ENCODE data around the gene ANKRD52.
"Not testable (repeated sequence)": the region's sequence is repeated elsewhere in the genome, so short reads cannot be mapped to it uniquely, and the experiment has no call there.

The ANKRD52 gene

DNA sequence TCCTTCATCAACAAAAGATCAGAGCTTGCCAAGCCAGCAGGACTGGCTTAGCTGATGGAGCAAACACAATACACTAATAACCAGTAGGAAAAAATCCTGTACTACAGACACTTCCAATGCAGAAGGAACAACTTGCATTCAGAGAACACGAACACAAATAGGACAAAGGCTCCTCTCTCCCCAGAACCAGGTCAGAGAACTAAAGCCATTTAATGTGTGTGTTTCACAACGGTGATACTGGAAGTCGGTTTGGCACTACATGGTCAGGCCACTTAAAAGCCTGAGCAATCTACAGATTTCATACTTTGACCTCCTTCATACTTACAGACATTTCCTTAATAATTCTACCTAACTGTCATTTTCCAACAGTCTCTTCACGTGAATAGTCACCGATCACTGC lies 35.6 kb upstream of the ANKRD52 start:
- H3K4me3 ChIP-seq: no peak overlapping the region
- TF ChIP-seq, protein P1, sequence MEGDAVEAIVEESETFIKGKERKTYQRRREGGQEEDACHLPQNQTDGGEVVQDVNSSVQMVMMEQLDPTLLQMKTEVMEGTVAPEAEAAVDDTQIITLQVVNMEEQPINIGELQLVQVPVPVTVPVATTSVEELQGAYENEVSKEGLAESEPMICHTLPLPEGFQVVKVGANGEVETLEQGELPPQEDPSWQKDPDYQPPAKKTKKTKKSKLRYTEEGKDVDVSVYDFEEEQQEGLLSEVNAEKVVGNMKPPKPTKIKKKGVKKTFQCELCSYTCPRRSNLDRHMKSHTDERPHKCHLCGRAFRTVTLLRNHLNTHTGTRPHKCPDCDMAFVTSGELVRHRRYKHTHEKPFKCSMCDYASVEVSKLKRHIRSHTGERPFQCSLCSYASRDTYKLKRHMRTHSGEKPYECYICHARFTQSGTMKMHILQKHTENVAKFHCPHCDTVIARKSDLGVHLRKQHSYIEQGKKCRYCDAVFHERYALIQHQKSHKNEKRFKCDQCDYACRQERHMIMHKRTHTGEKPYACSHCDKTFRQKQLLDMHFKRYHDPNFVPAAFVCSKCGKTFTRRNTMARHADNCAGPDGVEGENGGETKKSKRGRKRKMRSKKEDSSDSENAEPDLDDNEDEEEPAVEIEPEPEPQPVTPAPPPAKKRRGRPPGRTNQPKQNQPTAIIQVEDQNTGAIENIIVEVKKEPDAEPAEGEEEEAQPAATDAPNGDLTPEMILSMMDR (IDR thresholded peaks at IDR 0.05): no peak
- no peak for DNase-seq
- intact Hi-C loops (cut with DNase I; ENCODE audit: low total_unique reads): no loop called here
- H3K36me3 ChIP-seq: peaks cover 3 to 20% (median 10%) of the 10 kb centered on the region in 3 donors
- H3K27ac ChIP-seq: no peak overlapping the region
- H3K9me3 ChIP-seq: no peaks in the 10 kb centered on the region
- peaks cover 0 to 44% (median 26%) of the 10 kb centered on the region in 4 donors for H3K4me1 ChIP-seq
- no peaks in the 10 kb centered on the region for H3K27me3 ChIP-seq

DNA sequence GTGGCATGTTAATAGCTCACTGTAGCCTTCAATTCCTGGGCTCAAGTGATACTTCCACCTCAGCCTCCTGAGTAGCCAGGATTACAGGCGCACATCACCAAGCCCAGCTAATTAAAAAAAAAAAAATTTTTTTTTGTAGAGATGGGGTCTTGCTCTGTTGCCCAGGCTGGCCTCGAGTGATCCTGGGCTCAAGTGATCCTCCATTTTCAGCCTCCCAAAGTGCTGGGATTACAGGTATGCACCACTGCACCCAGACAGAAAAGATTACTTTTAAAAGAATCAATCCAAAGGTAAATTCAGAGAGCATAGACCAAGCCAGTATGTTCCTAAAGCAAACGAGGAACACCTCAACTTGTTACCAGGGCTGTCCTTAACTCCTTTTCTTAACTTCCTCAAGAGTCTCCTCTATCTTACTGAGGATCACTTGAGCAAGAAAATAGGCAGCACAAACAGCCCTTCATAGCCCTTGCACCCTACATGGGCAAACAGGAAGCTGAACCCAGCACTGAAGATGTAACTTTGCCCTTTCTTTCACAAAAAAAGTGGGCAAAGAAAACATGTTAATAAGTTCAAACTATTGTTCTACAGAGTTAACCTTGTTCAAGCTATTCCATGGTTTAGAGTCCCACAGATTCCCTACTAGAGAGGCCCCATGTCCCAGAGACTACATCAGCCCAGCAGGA lies 30.7 kb upstream of the ANKRD52 start:
- DNase-seq: no peak
- Histone ChIP-seq H3K27ac (no peak overlapping the region), H3K36me3 (peaks cover 17 to 37% (median 37%) of the 10 kb centered on the region in 3 donors), H3K27me3 (no peaks in the 10 kb centered on the region), H3K4me1 (peaks cover 0 to 28% (median 0%) of the 10 kb centered on the region in 4 donors), H3K9me3 (no peaks in the 10 kb centered on the region), H3K4me3 (no peak overlapping the region)
- TF ChIP-seq, protein P1 (IDR thresholded peaks at IDR 0.05): no peak
- intact Hi-C loops (cut with DNase I; ENCODE audit: low total_unique reads): no loop called here

DNA sequence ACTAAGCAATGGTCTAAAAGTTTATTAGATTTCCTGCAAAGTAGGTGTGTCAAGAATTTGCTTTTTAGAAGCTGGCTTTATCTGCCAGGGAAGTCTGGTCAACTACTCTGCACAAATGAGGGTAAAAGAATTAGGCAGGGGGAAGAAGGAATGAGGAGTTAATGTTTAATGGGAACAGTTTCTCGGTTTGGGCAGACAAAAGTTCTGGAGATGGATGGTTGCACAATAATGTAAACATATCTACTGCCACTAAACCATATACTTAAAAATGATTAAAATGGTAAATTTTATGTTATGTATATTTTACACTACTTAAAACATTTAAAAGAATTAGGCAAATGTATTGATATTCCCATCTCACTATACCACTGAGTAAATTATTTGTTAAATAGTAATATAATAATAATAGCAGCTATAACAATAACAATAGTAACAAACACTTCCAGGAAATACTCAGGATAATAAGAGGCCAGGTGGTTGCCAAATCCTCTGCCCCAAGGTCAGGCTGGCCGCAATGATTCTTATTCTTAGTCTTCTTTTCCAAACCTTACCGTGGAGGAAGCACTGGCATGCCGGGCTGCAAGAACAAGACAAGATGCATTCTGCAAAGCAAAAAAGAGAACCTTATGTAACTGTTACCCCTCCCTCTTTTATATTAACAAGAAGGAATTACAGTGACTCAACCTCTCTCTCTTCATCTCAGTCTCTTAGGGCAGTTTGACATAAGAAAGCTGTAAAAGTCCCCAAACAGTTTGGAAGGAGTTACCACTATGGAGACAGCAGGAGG lies 28.1 kb upstream of the ANKRD52 start:
- H3K9me3 ChIP-seq: no peaks in the 10 kb centered on the region
- DNase-seq: no peak
- peaks cover 42 to 57% (median 56%) of the 10 kb centered on the region in 3 donors for H3K36me3 ChIP-seq
- TF ChIP-seq, protein P1 (IDR thresholded peaks at IDR 0.05): no peak
- H3K27me3 ChIP-seq: no peaks in the 10 kb centered on the region
- peaks cover 0 to 17% (median 0%) of the 10 kb centered on the region in 4 donors for H3K4me1 ChIP-seq
- no peak overlapping the region for H3K4me3 ChIP-seq
- H3K27ac ChIP-seq: no peak overlapping the region
- intact Hi-C loops (cut with DNase I; ENCODE audit: low total_unique reads): no loop called here

DNA sequence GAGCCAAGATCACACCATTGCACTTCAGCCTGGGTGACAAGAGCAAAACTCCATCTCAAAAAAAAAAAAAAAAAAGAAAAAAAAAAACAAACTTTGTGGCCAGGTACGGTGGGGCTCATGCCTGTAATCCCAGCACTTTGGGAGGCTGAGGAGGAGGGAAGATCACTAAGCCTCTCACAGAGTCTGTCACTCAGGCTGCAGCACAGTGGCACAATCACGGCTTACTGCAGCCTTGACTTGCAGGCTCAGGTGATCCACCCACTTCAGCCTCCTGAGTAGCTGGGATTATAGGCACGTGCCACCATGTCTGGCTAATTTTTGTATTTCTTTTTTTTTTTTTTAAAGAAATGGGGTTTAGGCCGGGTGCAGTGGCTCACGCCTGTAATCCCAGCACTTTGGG lies 26.1 kb upstream of the ANKRD52 start:
- H3K9me3 ChIP-seq; intact Hi-C loops (cut with DNase I; ENCODE audit: low total_unique reads); H3K27ac ChIP-seq; H3K27me3 ChIP-seq; DNase-seq; H3K4me3 ChIP-seq: not testable (repeated sequence)
- Histone ChIP-seq H3K4me1 (peaks cover 0 to 12% (median 0%) of the 10 kb centered on the region in 4 donors), H3K36me3 (peaks cover 60 to 73% (median 60%) of the 10 kb centered on the region in 3 donors)

DNA sequence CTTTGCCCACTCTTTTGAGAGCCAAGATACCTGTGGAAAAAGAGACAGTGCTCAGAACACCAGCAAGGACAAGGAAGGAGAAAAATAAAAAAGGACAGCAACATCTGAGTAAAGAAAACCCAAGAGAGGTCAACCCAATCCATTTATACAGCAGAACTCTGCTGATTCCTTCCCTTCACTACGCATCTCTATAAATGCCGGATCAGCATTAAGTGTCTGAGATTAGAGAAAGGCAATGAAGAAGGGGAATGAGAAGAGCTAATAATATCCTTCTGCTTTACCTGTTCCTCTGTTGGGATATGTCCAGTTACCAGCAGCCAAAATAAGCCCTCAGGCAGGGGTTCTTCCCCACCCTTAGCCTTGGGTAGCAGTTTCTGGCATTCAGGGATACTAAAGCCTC lies 24.4 kb upstream of the ANKRD52 start:
- intact Hi-C loops (cut with DNase I; ENCODE audit: low total_unique reads): no loop called here
- Histone ChIP-seq H3K9me3 (no peaks in the 10 kb centered on the region), H3K27ac (no peak overlapping the region), H3K4me1 (peaks cover 0 to 5% (median 0%) of the 10 kb centered on the region in 4 donors), H3K4me3 (no peak overlapping the region), H3K36me3 (peaks cover 71 to 90% (median 77%) of the 10 kb centered on the region in 3 donors), H3K27me3 (no peaks in the 10 kb centered on the region)
- DNase-seq: no peak
- TF ChIP-seq, protein P1 (IDR thresholded peaks at IDR 0.05): no peak

DNA sequence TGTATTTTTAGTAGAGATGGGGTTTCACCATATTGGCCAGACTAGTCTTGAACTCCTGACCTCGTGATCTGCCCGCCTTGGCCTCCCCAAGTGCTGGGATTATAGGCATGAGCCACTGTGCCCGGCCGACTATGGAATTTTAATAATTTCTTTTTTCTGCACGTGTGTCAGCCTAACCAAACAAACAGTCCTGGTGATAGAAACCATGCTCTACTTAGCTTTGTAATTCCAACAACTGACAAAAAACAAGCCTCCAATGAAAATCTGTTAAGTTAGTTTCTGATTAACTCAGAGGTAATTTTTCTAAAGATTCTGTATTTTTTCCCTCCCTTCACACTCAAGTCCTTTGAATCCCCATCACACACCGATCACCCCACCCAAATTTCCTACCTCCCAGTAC lies 23.8 kb upstream of the ANKRD52 start:
- Histone ChIP-seq H3K4me1 (peaks cover 0 to 5% (median 0%) of the 10 kb centered on the region in 4 donors), H3K4me3 (no peak overlapping the region), H3K36me3 (peaks cover 74 to 95% (median 79%) of the 10 kb centered on the region in 3 donors), H3K27me3 (no peaks in the 10 kb centered on the region), H3K27ac (no peak overlapping the region), H3K9me3 (no peaks in the 10 kb centered on the region)
- intact Hi-C loops (cut with DNase I; ENCODE audit: low total_unique reads): no loop called here
- DNase-seq: no peak
- TF ChIP-seq, protein P1 (IDR thresholded peaks at IDR 0.05): no peak

Data from tibial artery (tissue), 4 donors.